Mammary epithelial cell (primary cell): ENCODE measurements around the gene DVL1.
A peak's percentile ranks its signal among the peaks of the same experiment; 100 is the strongest.

Experiments used
- CTCF ChIP-seq, 2 donors: IDR thresholded peaks in 1 of 2; conservative IDR thresholded peaks in 1 of 2; 2 replicates each; pipeline ENCODE4 v1.5.1; 2011 to 2012; ENCODE audit warnings: inconsistent platforms in 2 of 2, low read length in 2 of 2, mild to moderate bottlenecking in 2 of 2, control low read depth in 1 of 2, low read depth in 1 of 2; ENCODE audit not compliant: insufficient read depth in 1 of 2; ENCODE audit errors: extremely low read depth in 1 of 2
- EZH2 ChIP-seq: IDR thresholded peaks from 2 replicates; pipeline ENCODE4 v1.6.1; 2012; ENCODE audit warnings: low read length, inconsistent platforms, borderline replicate concordance

- TF ChIP-seq CTCF (conservative IDR thresholded peaks at IDR 0.05 in 1 of 2, IDR thresholded peaks at IDR 0.05 in 1 of 2; ENCODE audit: extremely low read depth in 1 of 2, insufficient read depth in 1 of 2, low read depth in 1 of 2, low read length in 2 of 2) (peak in 1 of 2 donors; percentile 52), EZH2 (no peak)
Measured at GRCh38 chr1:1374929-1375662, 25.9 kb upstream of the DVL1 start, which contains the start of gene AURKAIP1.
